ENCODE data around the gene HLTF.

- TF ChIP-seq POLR2A (IDR thresholded peaks at IDR 0.05), result no peak
- TF ChIP-seq, protein P1, sequence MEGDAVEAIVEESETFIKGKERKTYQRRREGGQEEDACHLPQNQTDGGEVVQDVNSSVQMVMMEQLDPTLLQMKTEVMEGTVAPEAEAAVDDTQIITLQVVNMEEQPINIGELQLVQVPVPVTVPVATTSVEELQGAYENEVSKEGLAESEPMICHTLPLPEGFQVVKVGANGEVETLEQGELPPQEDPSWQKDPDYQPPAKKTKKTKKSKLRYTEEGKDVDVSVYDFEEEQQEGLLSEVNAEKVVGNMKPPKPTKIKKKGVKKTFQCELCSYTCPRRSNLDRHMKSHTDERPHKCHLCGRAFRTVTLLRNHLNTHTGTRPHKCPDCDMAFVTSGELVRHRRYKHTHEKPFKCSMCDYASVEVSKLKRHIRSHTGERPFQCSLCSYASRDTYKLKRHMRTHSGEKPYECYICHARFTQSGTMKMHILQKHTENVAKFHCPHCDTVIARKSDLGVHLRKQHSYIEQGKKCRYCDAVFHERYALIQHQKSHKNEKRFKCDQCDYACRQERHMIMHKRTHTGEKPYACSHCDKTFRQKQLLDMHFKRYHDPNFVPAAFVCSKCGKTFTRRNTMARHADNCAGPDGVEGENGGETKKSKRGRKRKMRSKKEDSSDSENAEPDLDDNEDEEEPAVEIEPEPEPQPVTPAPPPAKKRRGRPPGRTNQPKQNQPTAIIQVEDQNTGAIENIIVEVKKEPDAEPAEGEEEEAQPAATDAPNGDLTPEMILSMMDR (IDR thresholded peaks at IDR 0.05), result no peak
These were observed 68.1 kb downstream of the HLTF start for GRCh38 chr3:149018247-149018646.

Data from right lobe of liver (tissue), 4 donors.